ENCODE data around the gene SLC2A14. TPM values are rescaled to one million over a fixed set of nuclear protein-coding genes. Genes with fewer than 3 reads are reported as not detected.
"Not testable (repeated sequence)": the region's sequence is repeated elsewhere in the genome, so short reads cannot be mapped to it uniquely, and the experiment has no call there.

SLC2A14 gene
- polyA plus RNA-seq, 4 donors, result 0.03 to 0.77 (median 0.22) TPM; not detected in 1

DNA sequence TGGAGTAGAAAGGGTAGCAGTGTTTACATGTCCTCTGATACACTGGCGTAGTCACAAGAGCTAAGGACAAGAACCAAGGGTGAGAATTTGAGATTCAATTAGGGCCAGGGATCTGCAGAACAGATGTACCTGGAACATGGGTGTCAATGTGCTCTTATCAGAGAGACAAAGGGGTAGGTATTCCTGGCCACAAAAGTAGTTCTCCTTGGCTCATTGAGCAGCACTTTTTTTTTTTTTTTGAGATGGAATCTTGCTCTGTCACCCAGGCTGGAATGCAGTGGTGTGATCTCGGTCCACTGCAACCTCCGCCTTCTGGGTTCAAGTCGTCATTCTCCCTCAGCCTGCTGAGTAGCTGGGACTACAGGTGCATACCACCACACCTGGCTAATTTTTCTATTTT, 33.6 kb upstream of the SLC2A14 start:
- H3K27ac ChIP-seq (ENCODE audit: low read depth in 1 of 3, low read length in 2 of 3), result peak overlapping the region in 1 of 3 donors; percentile 55
- FAIRE-seq; H3K27me3 ChIP-seq (ENCODE audit: control insufficient read depth in 3 of 3, insufficient read depth in 3 of 3, low read length in 3 of 3); H3K36me3 ChIP-seq (ENCODE audit: control insufficient read depth in 3 of 3, insufficient read depth in 2 of 3, low read depth in 1 of 3, low read length in 3 of 3); H3K4me1 ChIP-seq (ENCODE audit: control insufficient read depth in 3 of 3, insufficient read depth in 2 of 3, low read depth in 1 of 3, low read length in 2 of 3); H3K4me3 ChIP-seq (ENCODE audit: low read depth in 1 of 3, low read length in 3 of 3); H3K9me3 ChIP-seq (ENCODE audit: control insufficient read depth in 2 of 2, insufficient read depth in 1 of 2, low read depth in 1 of 2, low read length in 1 of 2); DNase-seq: not testable (repeated sequence)
- WGBS, 3 donors, result 65 to 75% (median 73%) methylated on average over 4 of the region's 4 CpGs

DNA sequence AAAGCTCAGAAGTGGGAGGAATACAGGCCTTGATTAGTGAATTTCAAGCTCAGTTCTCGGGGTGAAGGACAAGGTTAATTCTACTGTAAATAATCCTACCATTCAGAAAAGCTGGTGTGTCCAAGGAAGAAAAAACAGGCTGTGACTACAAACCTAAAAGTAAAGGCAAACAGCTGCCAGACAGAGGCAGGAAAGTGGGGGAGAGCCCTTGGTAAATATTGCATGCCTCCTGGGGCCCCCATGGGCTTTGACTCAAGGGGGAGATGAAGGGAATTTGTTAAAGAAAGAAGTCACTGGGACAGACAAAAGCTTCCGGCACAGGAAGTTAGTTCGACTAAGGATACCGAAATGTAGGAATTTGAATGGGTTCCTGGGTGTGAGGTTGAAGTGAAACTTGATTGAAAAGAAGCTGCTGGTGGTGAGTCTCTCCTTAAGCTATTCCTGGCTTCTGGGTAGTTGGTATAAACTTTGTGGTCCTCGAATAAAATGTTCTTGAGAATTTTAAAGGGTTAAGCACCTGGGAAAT, 32.9 kb upstream of the SLC2A14 start:
- WGBS, 3 donors, result 31 to 45% (median 45%) methylated on average over 2 of the region's 5 CpGs
- not testable (repeated sequence) for H3K4me1 ChIP-seq (ENCODE audit: control insufficient read depth in 3 of 3, insufficient read depth in 2 of 3, low read depth in 1 of 3, low read length in 2 of 3); DNase-seq; H3K4me3 ChIP-seq (ENCODE audit: low read depth in 1 of 3, low read length in 3 of 3); H3K27ac ChIP-seq (ENCODE audit: low read depth in 1 of 3, low read length in 2 of 3); FAIRE-seq; H3K27me3 ChIP-seq (ENCODE audit: control insufficient read depth in 3 of 3, insufficient read depth in 3 of 3, low read length in 3 of 3); H3K9me3 ChIP-seq (ENCODE audit: control insufficient read depth in 2 of 2, insufficient read depth in 1 of 2, low read depth in 1 of 2, low read length in 1 of 2); H3K36me3 ChIP-seq (ENCODE audit: control insufficient read depth in 3 of 3, insufficient read depth in 2 of 3, low read depth in 1 of 3, low read length in 3 of 3)

DNA sequence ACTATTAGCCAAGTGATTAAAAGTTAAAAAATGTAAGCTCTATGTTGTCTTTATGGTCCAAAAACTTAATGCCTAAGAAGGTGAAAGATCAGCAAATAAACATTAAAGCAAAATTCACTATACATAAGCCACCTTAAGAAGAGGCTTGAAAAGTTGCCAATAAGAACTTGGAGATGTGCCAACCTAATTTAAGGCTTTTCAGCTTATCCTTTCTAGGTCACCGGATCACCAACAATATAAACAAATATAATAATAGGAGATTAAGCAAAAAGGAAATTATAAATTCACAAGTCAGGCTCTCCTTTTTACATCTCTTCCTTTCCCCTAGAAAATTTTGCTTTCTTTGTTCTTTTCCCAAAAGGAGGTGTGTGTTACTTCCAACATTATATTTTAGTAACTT, 32.4 kb upstream of the SLC2A14 start:
- no peaks in the 10 kb centered on the region for H3K36me3 ChIP-seq (ENCODE audit: control insufficient read depth in 3 of 3, insufficient read depth in 2 of 3, low read depth in 1 of 3, low read length in 3 of 3)
- H3K27ac ChIP-seq (ENCODE audit: low read depth in 1 of 3, low read length in 2 of 3), result no peak overlapping the region
- H3K4me1 ChIP-seq (ENCODE audit: control insufficient read depth in 3 of 3, insufficient read depth in 2 of 3, low read depth in 1 of 3, low read length in 2 of 3), result peaks cover 0 to 6% (median 0%) of the 10 kb centered on the region in 3 donors
- FAIRE-seq (no peak), DNase-seq (peak; percentile 16 to 24)
- H3K4me3 ChIP-seq (ENCODE audit: low read depth in 1 of 3, low read length in 3 of 3), result no peak overlapping the region
- H3K9me3 ChIP-seq (ENCODE audit: control insufficient read depth in 2 of 2, insufficient read depth in 1 of 2, low read depth in 1 of 2, low read length in 1 of 2), result no peaks in the 10 kb centered on the region
- 3 to 9% (median 3%) methylated on average over 1 of the region's 1 CpG for WGBS, 3 donors
- H3K27me3 ChIP-seq (ENCODE audit: control insufficient read depth in 3 of 3, insufficient read depth in 3 of 3, low read length in 3 of 3), result no peaks in the 10 kb centered on the region

DNA sequence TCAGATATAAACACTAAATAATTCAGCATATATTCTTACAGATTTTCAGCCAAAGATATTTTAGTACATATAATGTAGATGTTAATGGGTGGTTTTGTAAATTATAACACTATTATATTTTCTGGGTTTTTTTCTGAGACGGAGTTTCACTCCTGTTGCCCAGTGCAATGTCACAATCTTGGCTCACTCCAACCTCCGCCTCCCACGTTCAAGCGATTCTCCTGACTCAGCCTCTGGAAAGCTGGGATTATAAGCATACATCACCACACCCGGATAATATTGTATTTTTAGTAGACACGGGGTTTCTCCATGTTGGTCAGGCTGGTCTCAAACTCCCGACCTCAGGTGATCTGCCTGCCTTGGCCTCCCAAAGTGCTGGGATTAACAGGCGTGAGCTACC, 29.7 kb upstream of the SLC2A14 start:
- FAIRE-seq; H3K27ac ChIP-seq (ENCODE audit: low read depth in 1 of 3, low read length in 2 of 3); DNase-seq; H3K9me3 ChIP-seq (ENCODE audit: control insufficient read depth in 2 of 2, insufficient read depth in 1 of 2, low read depth in 1 of 2, low read length in 1 of 2); H3K4me3 ChIP-seq (ENCODE audit: low read depth in 1 of 3, low read length in 3 of 3); H3K27me3 ChIP-seq (ENCODE audit: control insufficient read depth in 3 of 3, insufficient read depth in 3 of 3, low read length in 3 of 3); H3K4me1 ChIP-seq (ENCODE audit: control insufficient read depth in 3 of 3, insufficient read depth in 2 of 3, low read depth in 1 of 3, low read length in 2 of 3); H3K36me3 ChIP-seq (ENCODE audit: control insufficient read depth in 3 of 3, insufficient read depth in 2 of 3, low read depth in 1 of 3, low read length in 3 of 3): not testable (repeated sequence)
- 84 to 89% (median 88%) methylated on average over 8 of the region's 8 CpGs for WGBS, 3 donors

DNA sequence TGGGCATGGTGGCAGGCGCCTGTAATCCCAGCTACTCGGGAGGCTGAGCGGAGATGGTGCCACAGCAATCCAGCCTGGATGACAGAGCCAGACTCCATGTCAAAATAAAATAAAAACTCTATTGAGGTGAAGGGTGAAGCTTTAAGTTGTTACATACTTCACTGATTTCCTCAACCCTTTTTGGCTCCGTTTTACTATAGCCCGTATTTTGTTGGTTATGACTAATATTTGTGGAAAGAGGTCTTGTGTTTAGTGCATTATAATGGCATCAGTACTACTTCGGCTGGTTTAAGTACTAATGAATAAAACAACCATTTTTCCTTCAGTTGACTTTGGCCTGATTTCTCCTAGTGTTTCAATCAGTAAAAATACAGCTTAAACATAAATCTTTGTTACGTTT, 27.0 kb upstream of the SLC2A14 start:
- Histone ChIP-seq H3K9me3 (ENCODE audit: control insufficient read depth in 2 of 2, insufficient read depth in 1 of 2, low read depth in 1 of 2, low read length in 1 of 2) (no peaks in the 10 kb centered on the region), H3K27ac (ENCODE audit: low read depth in 1 of 3, low read length in 2 of 3) (no peak overlapping the region), H3K4me3 (ENCODE audit: low read depth in 1 of 3, low read length in 3 of 3) (no peak overlapping the region), H3K4me1 (ENCODE audit: control insufficient read depth in 3 of 3, insufficient read depth in 2 of 3, low read depth in 1 of 3, low read length in 2 of 3) (no peaks in the 10 kb centered on the region), H3K36me3 (ENCODE audit: control insufficient read depth in 3 of 3, insufficient read depth in 2 of 3, low read depth in 1 of 3, low read length in 3 of 3) (no peaks in the 10 kb centered on the region), H3K27me3 (ENCODE audit: control insufficient read depth in 3 of 3, insufficient read depth in 3 of 3, low read length in 3 of 3) (no peaks in the 10 kb centered on the region)
- FAIRE-seq (no peak), DNase-seq (no peak)
- WGBS, 3 donors, result 88 to 92% (median 89%) methylated on average over 7 of the region's 7 CpGs

DNA sequence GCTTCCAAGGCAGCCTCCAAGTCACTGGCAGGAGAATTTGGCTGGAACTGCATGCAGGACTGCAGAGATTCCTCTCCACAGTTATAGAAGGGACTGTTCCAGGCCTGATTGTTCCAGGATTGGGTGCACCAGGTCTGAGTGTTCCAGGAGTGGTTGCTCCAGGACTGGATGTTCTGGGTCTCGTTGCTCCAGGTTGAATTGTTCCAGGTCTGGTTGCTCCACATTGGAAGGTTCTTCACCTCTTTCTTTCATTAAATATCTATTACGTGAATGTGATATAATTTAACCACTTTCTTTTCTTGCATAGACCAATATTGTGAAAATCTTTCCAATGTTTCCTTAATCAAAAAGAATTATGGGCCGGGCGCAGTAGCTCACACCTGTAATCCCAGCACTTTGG, 24.0 kb upstream of the SLC2A14 start:
- 85 to 88% (median 87%) methylated on average over 4 of the region's 4 CpGs for WGBS, 3 donors
- not testable (repeated sequence) for DNase-seq, FAIRE-seq

DNA sequence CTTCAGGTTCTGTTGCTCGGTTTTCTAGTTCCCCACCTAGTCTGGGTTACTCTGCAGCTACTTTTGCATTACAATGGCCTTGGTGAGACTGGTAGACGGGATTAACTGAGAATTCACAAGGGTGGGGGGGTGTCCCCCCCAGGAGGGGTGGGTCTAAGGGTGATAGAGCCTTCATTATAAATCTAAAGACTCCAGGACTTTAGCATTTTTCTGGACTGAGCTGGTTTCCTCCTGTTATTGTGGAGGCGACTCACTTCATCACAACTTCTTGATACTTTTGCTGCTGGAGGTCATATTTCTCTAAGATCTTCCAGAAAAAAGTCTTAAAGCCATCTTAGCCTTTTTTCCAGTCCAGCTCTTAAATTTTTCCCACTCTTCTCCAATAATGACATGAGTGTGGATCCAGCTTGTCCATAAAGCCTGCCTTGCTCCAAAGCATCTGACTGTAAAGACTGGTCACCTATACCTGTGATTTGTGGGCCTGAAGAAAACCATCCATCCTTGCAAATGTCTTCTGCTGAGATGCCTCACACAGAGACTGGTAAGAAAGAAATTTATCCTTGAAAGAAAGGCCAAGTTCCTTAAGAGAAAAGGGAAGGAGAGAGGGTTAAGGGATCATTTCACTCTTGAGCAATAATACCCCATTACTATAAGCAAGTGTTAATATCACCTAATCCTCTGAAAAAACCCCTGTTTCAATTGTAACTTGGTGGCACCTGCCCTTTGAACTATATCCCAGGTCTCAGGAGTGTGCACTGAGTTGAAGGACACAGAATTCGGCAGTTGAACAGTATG, 19.7 kb upstream of the SLC2A14 start:
- H3K4me3 ChIP-seq (ENCODE audit: low read depth in 1 of 3, low read length in 3 of 3), result no peak overlapping the region
- H3K4me1 ChIP-seq (ENCODE audit: control insufficient read depth in 3 of 3, insufficient read depth in 2 of 3, low read depth in 1 of 3, low read length in 2 of 3), result peaks cover 0 to 6% (median 0%) of the 10 kb centered on the region in 3 donors
- FAIRE-seq (no peak), DNase-seq (no peak)
- no peaks in the 10 kb centered on the region for H3K9me3 ChIP-seq (ENCODE audit: control insufficient read depth in 2 of 2, insufficient read depth in 1 of 2, low read depth in 1 of 2, low read length in 1 of 2)
- no peak overlapping the region for H3K27ac ChIP-seq (ENCODE audit: low read depth in 1 of 3, low read length in 2 of 3)
- H3K36me3 ChIP-seq (ENCODE audit: control insufficient read depth in 3 of 3, insufficient read depth in 2 of 3, low read depth in 1 of 3, low read length in 3 of 3), result no peaks in the 10 kb centered on the region
- 68 to 83% (median 72%) methylated on average over 3 to 4 of the region's 4 CpGs for WGBS, 3 donors
- no peaks in the 10 kb centered on the region for H3K27me3 ChIP-seq (ENCODE audit: control insufficient read depth in 3 of 3, insufficient read depth in 3 of 3, low read length in 3 of 3)

More for the DNA sequence above, 24.0 kb upstream of the SLC2A14 start:
- not testable (repeated sequence) for H3K36me3 ChIP-seq (ENCODE audit: control insufficient read depth in 3 of 3, insufficient read depth in 2 of 3, low read depth in 1 of 3, low read length in 3 of 3); H3K4me3 ChIP-seq (ENCODE audit: low read depth in 1 of 3, low read length in 3 of 3); H3K27ac ChIP-seq (ENCODE audit: low read depth in 1 of 3, low read length in 2 of 3); H3K9me3 ChIP-seq (ENCODE audit: control insufficient read depth in 2 of 2, insufficient read depth in 1 of 2, low read depth in 1 of 2, low read length in 1 of 2); H3K27me3 ChIP-seq (ENCODE audit: control insufficient read depth in 3 of 3, insufficient read depth in 3 of 3, low read length in 3 of 3); H3K4me1 ChIP-seq (ENCODE audit: control insufficient read depth in 3 of 3, insufficient read depth in 2 of 3, low read depth in 1 of 3, low read length in 2 of 3)

DNA sequence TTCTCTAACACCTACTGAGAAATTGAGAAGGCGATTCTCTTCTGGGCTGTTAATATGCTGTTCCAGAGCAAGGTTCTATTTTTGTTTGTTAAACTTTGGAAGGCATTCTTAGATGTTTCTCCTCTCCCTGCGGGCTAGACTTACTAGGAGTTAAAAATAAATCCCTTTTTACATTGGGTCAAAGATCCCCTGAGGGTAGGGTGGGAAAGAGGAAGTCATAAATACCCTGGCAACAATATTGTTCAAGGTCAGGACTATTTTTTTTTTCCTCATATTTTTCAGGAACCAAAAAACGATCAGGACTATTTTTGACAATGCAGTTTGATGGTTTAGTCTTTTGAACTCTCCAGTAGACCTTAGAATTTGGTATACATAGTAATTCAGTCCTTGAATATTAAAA, 12.0 kb upstream of the SLC2A14 start:
- H3K4me1 ChIP-seq (ENCODE audit: control insufficient read depth in 3 of 3, insufficient read depth in 2 of 3, low read depth in 1 of 3, low read length in 2 of 3), result peaks cover 0 to 6% (median 4%) of the 10 kb centered on the region in 3 donors
- no peaks in the 10 kb centered on the region for H3K36me3 ChIP-seq (ENCODE audit: control insufficient read depth in 3 of 3, insufficient read depth in 2 of 3, low read depth in 1 of 3, low read length in 3 of 3)
- H3K9me3 ChIP-seq (ENCODE audit: control insufficient read depth in 2 of 2, insufficient read depth in 1 of 2, low read depth in 1 of 2, low read length in 1 of 2), result no peaks in the 10 kb centered on the region
- H3K27me3 ChIP-seq (ENCODE audit: control insufficient read depth in 3 of 3, insufficient read depth in 3 of 3, low read length in 3 of 3), result no peaks in the 10 kb centered on the region
- no peak overlapping the region for H3K4me3 ChIP-seq (ENCODE audit: low read depth in 1 of 3, low read length in 3 of 3)
- H3K27ac ChIP-seq (ENCODE audit: low read depth in 1 of 3, low read length in 2 of 3), result no peak overlapping the region
- peak; percentile 16 to 36 for DNase-seq
- FAIRE-seq, result no peak
- 7 to 25% (median 16%) methylated on average over 3 of the region's 3 CpGs for WGBS, 3 donors
